Stomach smooth muscle (tissue), 2 donors: Measurements from ENCODE around the gene ARSB.
"Not testable (repeated sequence)": the region's sequence is repeated elsewhere in the genome, so short reads cannot be mapped to it uniquely, and the experiment has no call there.

ENCODE experiments used
- H3K27ac ChIP-seq: one replicate; pipeline ENCODE4 v1.7.0; 2013; ENCODE audit warnings: mild to moderate bottlenecking, low read length, inconsistent platforms
- H3K27me3 ChIP-seq, 2 donors: one replicate each; pipeline ENCODE4 v1.7.0; 2013; ENCODE audit warnings: low read length in 2 of 2; ENCODE audit not compliant: insufficient read depth in 2 of 2, control insufficient read depth in 1 of 2
- H3K36me3 ChIP-seq, 2 donors: one replicate each; pipeline ENCODE4 v1.7.0; 2013; ENCODE audit warnings: low read length in 2 of 2; ENCODE audit not compliant: control insufficient read depth in 2 of 2, insufficient read depth in 2 of 2
- H3K4me1 ChIP-seq: one replicate; pipeline ENCODE4 v1.7.0; 2013; ENCODE audit warnings: low read length; ENCODE audit not compliant: control insufficient read depth, insufficient read depth
- H3K4me3 ChIP-seq, 2 donors: one replicate each; pipeline ENCODE4 v1.7.0; 2013; ENCODE audit warnings: low read length in 2 of 2
- H3K9ac ChIP-seq, 2 donors: one replicate each; pipeline ENCODE4 v1.7.0; 2013; ENCODE audit warnings: low read length in 2 of 2, mild to moderate bottlenecking in 1 of 2
- H3K9me3 ChIP-seq, 2 donors: one replicate each; pipeline ENCODE4 v1.7.0; 2013; ENCODE audit warnings: low read length in 2 of 2; ENCODE audit not compliant: control insufficient read depth in 2 of 2
- donor health status: healthy.
- donor health status: Pancreatic carcinoma.

The ARSB gene

GRCh38 chr5:78886341-78887230 lies 98.5 kb downstream of the ARSB start:
- H3K9me3 ChIP-seq = no peaks in the 10 kb centered on the region
- H3K9ac ChIP-seq = no peak overlapping the region
- peaks cover 3% of the 10 kb centered on the region for H3K4me1 ChIP-seq
- H3K27ac ChIP-seq = no peak overlapping the region
- no peaks in the 10 kb centered on the region for H3K36me3 ChIP-seq
- H3K27me3 ChIP-seq = no peaks in the 10 kb centered on the region
- H3K4me3 ChIP-seq = no peak overlapping the region

GRCh38 chr5:78881884-78882283 lies 103.2 kb downstream of the ARSB start:
- Histone ChIP-seq H3K36me3 (no peaks in the 10 kb centered on the region), H3K4me1 (no peaks in the 10 kb centered on the region), H3K9me3 (no peaks in the 10 kb centered on the region), H3K9ac (no peak overlapping the region), H3K27ac (no peak overlapping the region), H3K27me3 (no peaks in the 10 kb centered on the region), H3K4me3 (no peak overlapping the region)

- Histone ChIP-seq H3K36me3 (no peaks in the 10 kb centered on the region), H3K9me3 (no peaks in the 10 kb centered on the region), H3K27me3 (no peaks in the 10 kb centered on the region), H3K4me3 (no peak overlapping the region), H3K9ac (no peak overlapping the region), H3K4me1 (no peaks in the 10 kb centered on the region), H3K27ac (no peak overlapping the region)
Observed at GRCh38 chr5:78879516-78879915, 105.6 kb downstream of the ARSB start.

- not testable (repeated sequence) for H3K4me1 ChIP-seq, H3K4me3 ChIP-seq, H3K9ac ChIP-seq, H3K9me3 ChIP-seq, H3K27me3 ChIP-seq, H3K27ac ChIP-seq, H3K36me3 ChIP-seq
Observed at GRCh38 chr5:78866076-78866475, 119.0 kb downstream of the ARSB start.

- Histone ChIP-seq H3K4me3 (no peak overlapping the region), H3K9me3 (no peaks in the 10 kb centered on the region), H3K36me3 (no peaks in the 10 kb centered on the region), H3K27ac (no peak overlapping the region), H3K27me3 (no peaks in the 10 kb centered on the region), H3K9ac (no peak overlapping the region), H3K4me1 (no peaks in the 10 kb centered on the region)
Observed at GRCh38 chr5:78858364-78858763, 126.7 kb downstream of the ARSB start.

GRCh38 chr5:78855026-78855425 lies 130.1 kb downstream of the ARSB start:
- no peak overlapping the region for H3K9ac ChIP-seq
- H3K36me3 ChIP-seq = no peaks in the 10 kb centered on the region
- H3K27me3 ChIP-seq = no peaks in the 10 kb centered on the region
- no peak overlapping the region for H3K4me3 ChIP-seq
- no peak overlapping the region for H3K27ac ChIP-seq
- no peaks in the 10 kb centered on the region for H3K9me3 ChIP-seq
- no peaks in the 10 kb centered on the region for H3K4me1 ChIP-seq

GRCh38 chr5:78851891-78852290 lies 133.2 kb downstream of the ARSB start:
- not testable (repeated sequence) for H3K9me3 ChIP-seq, H3K4me3 ChIP-seq, H3K27ac ChIP-seq, H3K27me3 ChIP-seq, H3K36me3 ChIP-seq, H3K9ac ChIP-seq, H3K4me1 ChIP-seq

GRCh38 chr5:78845470-78845869 lies 139.6 kb downstream of the ARSB start:
- Histone ChIP-seq H3K27me3 (no peaks in the 10 kb centered on the region), H3K4me3 (no peak overlapping the region), H3K9ac (no peak overlapping the region), H3K9me3 (no peaks in the 10 kb centered on the region), H3K36me3 (no peaks in the 10 kb centered on the region), H3K27ac (no peak overlapping the region), H3K4me1 (no peaks in the 10 kb centered on the region)

GRCh38 chr5:78843436-78843835 lies 141.7 kb downstream of the ARSB start:
- Histone ChIP-seq H3K36me3 (peaks cover 0 to 2% of the 10 kb centered on the region in 2 donors), H3K27me3 (no peaks in the 10 kb centered on the region), H3K4me1 (no peaks in the 10 kb centered on the region), H3K9ac (no peak overlapping the region), H3K9me3 (no peaks in the 10 kb centered on the region), H3K27ac (no peak overlapping the region), H3K4me3 (no peak overlapping the region)

GRCh38 chr5:78841767-78842166 lies 143.3 kb downstream of the ARSB start:
- no peaks in the 10 kb centered on the region for H3K9me3 ChIP-seq
- peaks cover 0 to 2% of the 10 kb centered on the region in 2 donors for H3K36me3 ChIP-seq
- no peaks in the 10 kb centered on the region for H3K27me3 ChIP-seq
- no peaks in the 10 kb centered on the region for H3K4me1 ChIP-seq
- H3K27ac ChIP-seq = no peak overlapping the region
- H3K9ac ChIP-seq = no peak overlapping the region
- no peak overlapping the region for H3K4me3 ChIP-seq

GRCh38 chr5:78838753-78839152 lies 146.4 kb downstream of the ARSB start:
- no peak overlapping the region for H3K27ac ChIP-seq
- H3K27me3 ChIP-seq = no peaks in the 10 kb centered on the region
- no peak overlapping the region for H3K9ac ChIP-seq
- H3K4me1 ChIP-seq = no peaks in the 10 kb centered on the region
- peaks cover 0 to 8% of the 10 kb centered on the region in 2 donors for H3K36me3 ChIP-seq
- H3K9me3 ChIP-seq = no peaks in the 10 kb centered on the region
- H3K4me3 ChIP-seq = no peak overlapping the region
